Lower leg skin (tissue), 4 donors: Measurements from ENCODE around the gene LRGUK. TPM values are rescaled to one million over a fixed set of nuclear protein-coding genes. Genes with fewer than 3 reads are reported as not detected.
"Not testable (repeated sequence)": the region's sequence is repeated elsewhere in the genome, so short reads cannot be mapped to it uniquely, and the experiment has no call there.

Source experiments
- DNase-seq, 2 donors: peaks; one replicate each; pipeline ENCODE4 v3.0.0-alpha.2; 2019; ENCODE audit warnings: low spot score in 2 of 2
- H3K4me3 ChIP-seq: fragments of 200-600 bp; sonication (generic); 2 replicates; pipeline ENCODE4 v1.5.1; 2017; ENCODE audit warnings: mild to moderate bottlenecking, low read depth; ENCODE audit not compliant: poor library complexity, severe bottlenecking
- CTCF ChIP-seq, 3 donors: fragments of 450-650 bp; IDR thresholded peaks; one replicate each; pipeline ENCODE4 v1.5.1; 2016; ENCODE audit warnings: antibody characterized with exemption in 3 of 3, mild to moderate bottlenecking in 3 of 3, moderate library complexity in 2 of 3
- POLR2A ChIP-seq, 2 donors: fragments of 450-650 bp; IDR thresholded peaks; one replicate each; pipeline ENCODE4 v1.6.1; 2016 to 2017; ENCODE audit warnings: antibody characterized with exemption in 2 of 2, mild to moderate bottlenecking in 1 of 2, moderate library complexity in 1 of 2
- WGBS, 2 donors: methylation state at CpG; one replicate each; pipeline ENCODE4 v1.1.5; 2018; 5-methylcytosine and 5-hydroxymethylcytosine counted together
- intact Hi-C: fragments of 100-400 bp; cut with DNase I; formaldehyde crosslinking; loops from one replicate; pipeline ENCODE4 v1.15.0; 2023; ENCODE audit warnings: low total_unique reads
- total RNA-seq, 4 donors: library from RNA; depleted of rRNA; stranded (reverse); fragments of >200 nt; gene quantifications; one replicate each; pipeline ENCODE4 v1.1.0, GENCODE V29; 2016

The LRGUK gene
- under 1 TPM; 0.08 to 0.68 (median 0.18) TPM for total RNA-seq

GRCh38 chr7:134126966-134127848 lies at the start of gene LRGUK:
Gene LRGUK, plus strand, starts transcription at chr7:134127340. Its CDS starts 28 bp downstream, at chr7:134127368.
- 2% methylated on average over 37 to 43 of the region's 43 CpGs for WGBS, 2 donors
- intact Hi-C loops = no loop called here

GRCh38 chr7:134077560-134077959 lies 49.6 kb upstream of the LRGUK start:
- DNase-seq, intact Hi-C loops, H3K4me3 ChIP-seq: not testable (repeated sequence)
- 92 to 97% methylated on average over 2 of the region's 2 CpGs for WGBS, 2 donors

More at GRCh38 chr7:134126966-134127848, at the start of gene LRGUK:
- DNase-seq = peak; percentile 72 to 93
- TF ChIP-seq CTCF (IDR thresholded peaks at IDR 0.05) (no peak), POLR2A (IDR thresholded peaks at IDR 0.05) (no peak)
- H3K4me3 ChIP-seq = peak within 1 kb of the TSS; percentile 48

- no peak for DNase-seq
- WGBS, 2 donors = 63 to 75% methylated on average over 2 of the region's 2 CpGs
- H3K4me3 ChIP-seq = no peak overlapping the region
- TF ChIP-seq POLR2A (IDR thresholded peaks at IDR 0.05) (no peak), CTCF (IDR thresholded peaks at IDR 0.05) (no peak)
- intact Hi-C loops = no loop called here
These were observed 48.1 kb upstream of the LRGUK start for GRCh38 chr7:134078991-134079390.

GRCh38 chr7:134081695-134082094 lies 45.4 kb upstream of the LRGUK start:
- TF ChIP-seq CTCF (IDR thresholded peaks at IDR 0.05) = no peak
- TF ChIP-seq POLR2A (IDR thresholded peaks at IDR 0.05) = no peak
- DNase-seq = no peak
- H3K4me3 ChIP-seq = no peak overlapping the region
- intact Hi-C loops = no loop called here
- WGBS, 2 donors = 100% methylated on average over 1 of the region's 1 CpG

GRCh38 chr7:134083766-134084487 lies 43.2 kb upstream of the LRGUK start:
- intact Hi-C loops = no loop called here
- H3K4me3 ChIP-seq = no peak overlapping the region
- 78 to 79% methylated on average over 3 of the region's 3 CpGs for WGBS, 2 donors
- no peak for DNase-seq
- TF ChIP-seq POLR2A (IDR thresholded peaks at IDR 0.05) (no peak), CTCF (IDR thresholded peaks at IDR 0.05) (no peak)

- TF ChIP-seq CTCF (IDR thresholded peaks at IDR 0.05) (no peak), POLR2A (IDR thresholded peaks at IDR 0.05) (no peak)
- no peak overlapping the region for H3K4me3 ChIP-seq
- WGBS, 2 donors = 81 to 83% methylated on average over 3 of the region's 3 CpGs
- no peak for DNase-seq
- intact Hi-C loops = no loop called here
These were observed 42.5 kb upstream of the LRGUK start for GRCh38 chr7:134084488-134085144.
